AML-193 (cell line): ENCODE measurements around the gene POLD1.

Source experiments
- DNase-seq, 2 experiments: peaks; one replicate each; lab custom pipeline; 2025; lab: John Stamatoyannopoulos, UW

Gene POLD1

DNA sequence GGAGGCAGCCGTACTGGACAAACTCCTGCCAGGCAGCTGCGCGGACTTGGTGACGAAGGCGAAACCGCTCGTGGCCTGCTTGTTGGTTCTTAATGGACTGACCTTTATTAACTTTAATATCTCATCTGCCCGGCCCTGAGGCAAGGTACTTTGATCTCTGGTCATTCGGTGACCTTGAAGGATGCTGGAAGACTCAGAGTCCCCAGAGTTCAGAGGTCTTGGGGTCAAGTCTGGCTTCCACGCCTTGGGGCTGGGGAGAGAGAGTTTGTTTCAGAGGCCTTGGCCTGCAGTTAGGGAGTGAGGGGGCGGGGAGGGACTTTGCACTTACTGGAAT lies 82.5 kb downstream of the POLD1 start:
- DNase-seq = no peak

DNA sequence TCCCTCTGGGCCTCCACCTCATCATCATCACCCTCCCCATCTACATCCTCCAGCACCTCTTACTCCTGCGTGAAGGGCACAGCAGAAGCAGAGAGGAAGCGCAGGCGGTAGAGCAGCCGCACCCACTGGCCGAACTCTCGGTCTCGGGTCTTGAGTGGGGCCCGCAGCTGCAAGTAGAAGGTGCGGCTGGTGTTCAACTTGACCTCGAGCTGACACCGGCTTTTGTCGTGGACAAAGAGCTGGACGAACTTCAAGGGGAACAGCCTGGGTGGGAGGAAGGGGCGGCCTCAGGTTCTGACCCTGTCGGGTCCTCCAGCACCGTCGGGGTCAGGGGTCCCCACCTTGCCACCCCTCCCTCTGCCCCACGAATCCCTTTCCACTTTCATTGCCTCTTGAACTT lies 83.4 kb downstream of the POLD1 start:
- DNase-seq = no peak
